Muscle of leg (tissue), 11 donors: Measurements from ENCODE around the gene SPACA6. TPM values are rescaled to one million over a fixed set of nuclear protein-coding genes. Genes with fewer than 3 reads are reported as not detected.
"Not testable (repeated sequence)": the region's sequence is repeated elsewhere in the genome, so short reads cannot be mapped to it uniquely, and the experiment has no call there.

Source experiments
- DNase-seq: peaks from one replicate; pipeline ENCODE4 v3.0.0; 2013
- H3K27ac ChIP-seq: one replicate; pipeline ENCODE4 v1.5.1; 2013; ENCODE audit warnings: mild to moderate bottlenecking, low read length, control low read depth
- H3K27me3 ChIP-seq: one replicate; pipeline ENCODE4 v1.6.1; 2013; ENCODE audit warnings: low read length; ENCODE audit not compliant: control insufficient read depth, insufficient read depth
- H3K36me3 ChIP-seq: one replicate; pipeline ENCODE4 v1.6.1; 2013; ENCODE audit warnings: low read length; ENCODE audit not compliant: control insufficient read depth, insufficient read depth
- H3K4me1 ChIP-seq: one replicate; pipeline ENCODE4 v1.6.1; 2013; ENCODE audit warnings: low read length; ENCODE audit not compliant: control insufficient read depth, insufficient read depth
- H3K4me3 ChIP-seq: one replicate; pipeline ENCODE4 v1.5.1; 2013; ENCODE audit warnings: low read length, control low read depth
- H3K9me3 ChIP-seq: replicated peaks from 2 replicates; pipeline ENCODE4 v1.6.1; 2013; ENCODE audit warnings: low read depth, low read length; ENCODE audit not compliant: control insufficient read depth
- WGBS: methylation state at CpG from one replicate; pipeline ENCODE4 v1.1.5; 2013; ENCODE audit warnings: missing lambda C conversion rate; ENCODE audit not compliant: insufficient coverage; 5-methylcytosine and 5-hydroxymethylcytosine counted together
- polyA plus RNA-seq, 8 donors: library from polyadenylated mRNA; unstranded; fragments of 120-200 nt; gene quantifications; one replicate each; pipeline versions ENCODE4 v1.2.1 to v1.2.3, GENCODE V29; 2013; ENCODE audit warnings: inconsistent platforms in 1 of 8, low replicate concordance in 1 of 8; ENCODE audit not compliant: insufficient read length in 8 of 8, insufficient read depth in 1 of 8
- total RNA-seq: library from RNA; stranded (reverse); fragments of 120-200 nt; gene quantifications from one replicate; pipeline ENCODE4 v1.2.4, GENCODE V29; 2013

SPACA6 gene
- total and polyA plus RNA-seq, 9 donors: 6.1 to 15.2 (median 9.7) TPM

DNA sequence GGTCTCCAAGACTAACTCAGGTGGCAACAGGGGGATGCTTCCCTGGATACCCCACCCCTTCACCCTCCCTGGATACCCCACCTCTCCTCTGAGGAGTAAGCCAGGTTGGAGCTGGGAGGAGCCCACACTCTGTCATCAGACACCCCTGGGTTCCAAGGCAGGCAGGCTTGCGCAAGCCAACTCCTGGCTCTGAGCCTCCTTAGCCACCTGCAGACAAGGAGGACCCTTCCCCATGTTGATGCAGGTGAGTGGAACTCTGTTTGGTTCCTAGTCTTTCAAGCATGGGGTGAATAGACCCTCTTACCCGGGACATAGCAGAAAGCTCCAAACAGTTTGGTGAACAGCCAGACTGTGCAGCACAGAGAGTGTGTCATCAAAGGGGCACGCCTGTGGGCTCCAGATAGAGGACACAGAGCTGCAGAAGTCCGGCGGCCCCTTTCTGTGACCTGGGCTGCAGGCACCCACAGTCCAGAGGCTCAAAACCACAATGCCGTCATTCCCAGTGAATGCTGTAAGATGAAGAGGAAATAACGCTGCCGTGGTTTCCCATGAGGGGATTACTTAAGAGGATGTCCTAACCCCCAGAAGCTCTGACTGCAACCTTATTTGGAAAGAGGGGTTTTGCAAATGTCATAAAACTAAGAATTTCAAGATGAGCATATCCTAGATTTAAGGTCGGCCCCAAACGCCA lies 42.8 kb downstream of the SPACA6 start:
- no peak overlapping the region for H3K27ac ChIP-seq
- no peaks in the 10 kb centered on the region for H3K36me3 ChIP-seq
- no peaks in the 10 kb centered on the region for H3K9me3 ChIP-seq
- no peaks in the 10 kb centered on the region for H3K4me1 ChIP-seq
- H3K27me3 ChIP-seq: peaks cover 10% of the 10 kb centered on the region
- 61% methylated on average over 6 of the region's 10 CpGs for WGBS
- peak; percentile 69 for DNase-seq
- H3K4me3 ChIP-seq: no peak overlapping the region

DNA sequence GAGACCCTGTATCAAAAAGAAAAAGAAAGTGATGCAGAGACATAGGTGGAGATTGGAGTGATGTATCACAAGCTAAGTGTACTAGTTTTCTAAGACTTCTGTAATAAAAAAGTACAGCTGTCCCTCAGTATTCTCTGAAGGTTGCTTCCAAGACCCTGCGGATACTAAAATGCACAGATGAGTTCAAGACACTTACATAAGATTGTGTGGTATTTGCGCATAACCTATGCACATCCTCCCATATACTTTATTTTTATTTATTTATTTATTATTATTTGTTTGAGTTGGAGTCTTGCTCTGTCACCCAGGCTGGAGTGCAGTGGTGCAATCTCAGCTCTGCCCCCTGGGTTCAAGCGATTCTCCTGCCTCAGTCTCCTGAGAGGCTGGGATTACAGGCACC lies 44.3 kb downstream of the SPACA6 start:
- WGBS: no CpG with 5 or more reads among the region's 3 CpGs
- H3K4me3 ChIP-seq: no peak overlapping the region

DNA sequence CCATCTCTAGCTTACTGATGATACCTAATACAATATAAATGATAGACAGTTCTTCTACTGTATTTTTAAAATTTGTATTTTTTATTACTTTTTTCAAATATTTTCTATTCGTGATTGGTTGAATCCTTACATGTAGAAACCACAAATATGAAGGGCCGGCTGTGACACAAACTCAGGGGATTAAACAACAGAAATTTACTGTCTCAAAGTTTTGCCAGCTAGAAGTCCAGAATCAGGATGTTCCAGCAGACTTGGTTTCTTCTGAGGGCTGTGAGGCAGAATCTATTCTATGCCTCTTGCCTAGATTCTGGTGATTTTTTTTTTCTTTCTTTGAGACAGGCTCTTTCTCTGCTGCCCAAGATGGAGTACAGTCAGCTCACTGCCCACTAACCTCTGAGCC lies 44.8 kb downstream of the SPACA6 start:
- no peak overlapping the region for H3K4me3 ChIP-seq
- DNase-seq: no peak
- no peaks in the 10 kb centered on the region for H3K36me3 ChIP-seq
- no peaks in the 10 kb centered on the region for H3K9me3 ChIP-seq
- H3K4me1 ChIP-seq: no peaks in the 10 kb centered on the region
- H3K27me3 ChIP-seq: peaks cover 10% of the 10 kb centered on the region
- no CpG with 5 or more reads among the region's 2 CpGs for WGBS
- H3K27ac ChIP-seq: no peak overlapping the region

More for the DNA sequence above, 44.3 kb downstream of the SPACA6 start:
- DNase-seq: no peak
- no peaks in the 10 kb centered on the region for H3K4me1 ChIP-seq
- H3K27ac ChIP-seq: no peak overlapping the region
- no peaks in the 10 kb centered on the region for H3K36me3 ChIP-seq
- peaks cover 10% of the 10 kb centered on the region for H3K27me3 ChIP-seq
- H3K9me3 ChIP-seq: no peaks in the 10 kb centered on the region

GRCh38 chr19:51738523-51738922 lies 45.4 kb downstream of the SPACA6 start:
- not testable (repeated sequence) for H3K4me3 ChIP-seq, H3K4me1 ChIP-seq, H3K27me3 ChIP-seq, H3K9me3 ChIP-seq, H3K36me3 ChIP-seq, DNase-seq, H3K27ac ChIP-seq
- WGBS: 78% methylated on average over 6 of the region's 10 CpGs

DNA sequence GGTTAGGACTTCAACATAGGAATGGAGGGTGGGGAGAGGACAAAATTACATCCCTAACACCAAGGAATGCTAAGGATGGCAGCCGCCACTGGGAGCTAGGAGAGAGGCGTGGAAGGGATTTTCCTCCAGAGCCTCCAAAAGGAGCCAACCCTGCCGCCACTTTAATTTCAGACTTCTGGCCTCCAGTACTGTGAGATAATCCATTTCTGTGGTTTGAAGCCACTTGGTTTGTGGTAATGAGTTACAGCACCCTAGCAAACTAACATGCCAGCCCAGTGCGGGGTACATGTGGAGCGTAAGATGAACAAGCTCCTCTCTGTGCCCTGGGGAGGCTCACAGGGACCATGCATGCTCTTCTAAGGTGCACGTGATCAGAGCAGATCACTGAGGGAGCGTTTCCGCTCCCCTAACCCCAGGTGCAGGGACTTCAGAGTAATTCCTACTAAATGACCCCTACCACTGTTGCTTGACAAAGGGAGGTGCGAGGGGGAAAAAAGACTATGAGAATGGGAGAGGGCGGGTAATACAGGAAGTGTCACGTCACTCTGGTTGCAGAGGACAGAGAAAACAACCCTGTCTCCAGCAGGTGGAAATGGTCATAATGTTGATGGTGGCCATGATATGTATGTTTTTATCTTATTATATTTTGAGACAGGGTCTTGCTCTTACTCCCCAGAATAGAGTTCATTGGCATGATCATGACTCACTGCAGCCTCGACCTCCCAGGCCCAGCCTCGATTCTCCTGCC lies 46.5 kb downstream of the SPACA6 start:
- no peak overlapping the region for H3K27ac ChIP-seq
- H3K9me3 ChIP-seq: no peaks in the 10 kb centered on the region
- H3K27me3 ChIP-seq: peaks cover 10% of the 10 kb centered on the region
- DNase-seq: no peak
- H3K4me3 ChIP-seq: no peak overlapping the region
- no peaks in the 10 kb centered on the region for H3K4me1 ChIP-seq
- H3K36me3 ChIP-seq: no peaks in the 10 kb centered on the region
- 58% methylated on average over 3 of the region's 13 CpGs for WGBS

- H3K27ac ChIP-seq: no peak overlapping the region
- no peaks in the 10 kb centered on the region for H3K9me3 ChIP-seq
- no CpG with 5 or more reads among the region's 5 CpGs for WGBS
- no peaks in the 10 kb centered on the region for H3K36me3 ChIP-seq
- no peak for DNase-seq
- no peak overlapping the region for H3K4me3 ChIP-seq
- H3K4me1 ChIP-seq: no peaks in the 10 kb centered on the region
- peaks cover 10% of the 10 kb centered on the region for H3K27me3 ChIP-seq
Measured at GRCh38 chr19:51740356-51740755, 47.2 kb downstream of the SPACA6 start.

GRCh38 chr19:51742789-51743188 lies 49.7 kb downstream of the SPACA6 start:
- Histone ChIP-seq H3K4me1 (no peaks in the 10 kb centered on the region), H3K27me3 (peaks cover 4% of the 10 kb centered on the region)

GRCh38 chr19:51743405-51743804 lies 50.3 kb downstream of the SPACA6 start:
- no peaks in the 10 kb centered on the region for H3K9me3 ChIP-seq
- H3K36me3 ChIP-seq: no peaks in the 10 kb centered on the region
- H3K4me1 ChIP-seq: no peaks in the 10 kb centered on the region
- no peak for DNase-seq
- H3K27ac ChIP-seq: no peak overlapping the region
- H3K4me3 ChIP-seq: no peak overlapping the region
- no CpG with 5 or more reads among the region's 3 CpGs for WGBS
- H3K27me3 ChIP-seq: peaks cover 4% of the 10 kb centered on the region

More at GRCh38 chr19:51742789-51743188, 49.7 kb downstream of the SPACA6 start:
- 7% methylated on average over 3 of the region's 6 CpGs for WGBS
- no peak overlapping the region for H3K27ac ChIP-seq
- H3K4me3 ChIP-seq: no peak overlapping the region
- no peak for DNase-seq
- no peaks in the 10 kb centered on the region for H3K9me3 ChIP-seq
- no peaks in the 10 kb centered on the region for H3K36me3 ChIP-seq

DNA sequence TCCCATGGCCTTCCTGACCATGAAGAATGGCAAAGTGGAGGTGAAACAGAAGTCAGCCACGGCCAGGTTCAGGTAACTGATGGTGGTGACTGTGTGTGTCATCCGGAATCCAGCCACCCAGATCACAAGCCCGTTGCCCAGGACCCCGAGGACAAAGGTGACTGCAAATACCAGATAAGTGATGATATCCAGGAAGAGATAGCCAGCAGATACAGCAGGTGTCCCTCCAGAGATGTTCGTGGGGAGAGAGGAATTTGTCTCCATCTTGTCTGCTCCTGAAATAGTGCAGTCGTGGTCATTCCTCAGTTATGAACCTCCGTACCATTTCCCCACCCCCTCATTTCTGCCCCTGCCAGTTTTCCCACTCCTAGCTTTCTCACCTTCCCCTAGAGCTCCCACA lies 53.6 kb downstream of the SPACA6 start:
- Histone ChIP-seq H3K4me1 (no peaks in the 10 kb centered on the region), H3K27me3 (no peaks in the 10 kb centered on the region), H3K27ac (no peak overlapping the region), H3K36me3 (no peaks in the 10 kb centered on the region), H3K9me3 (no peaks in the 10 kb centered on the region), H3K4me3 (no peak overlapping the region)
- 75% methylated on average over 5 of the region's 7 CpGs for WGBS
- DNase-seq: no peak

GRCh38 chr19:51749979-51750378 lies 56.8 kb downstream of the SPACA6 start:
- no peaks in the 10 kb centered on the region for H3K36me3 ChIP-seq
- no peaks in the 10 kb centered on the region for H3K4me1 ChIP-seq
- H3K27me3 ChIP-seq: no peaks in the 10 kb centered on the region
- DNase-seq: no peak
- no peak overlapping the region for H3K27ac ChIP-seq
- H3K4me3 ChIP-seq: no peak overlapping the region
- 71% methylated on average over 1 of the region's 4 CpGs for WGBS
- H3K9me3 ChIP-seq: no peaks in the 10 kb centered on the region
